CD4-positive, alpha-beta T cell treated with Interferon gamma for 1 hour (primary cell): Measurements from ENCODE around the gene SHB.
A peak's percentile ranks its signal among the peaks of the same experiment; 100 is the strongest.
"Not testable (repeated sequence)": the region's sequence is repeated elsewhere in the genome, so short reads cannot be mapped to it uniquely, and the experiment has no call there.

ENCODE experiments used
- DNase-seq: peaks from one replicate; pipeline ENCODE4 v3.0.0-alpha.2; 2020

The SHB gene

GRCh38 chr9:37966412-37967013 lies 102.5 kb downstream of the SHB start:
- DNase-seq: no peak

DNA sequence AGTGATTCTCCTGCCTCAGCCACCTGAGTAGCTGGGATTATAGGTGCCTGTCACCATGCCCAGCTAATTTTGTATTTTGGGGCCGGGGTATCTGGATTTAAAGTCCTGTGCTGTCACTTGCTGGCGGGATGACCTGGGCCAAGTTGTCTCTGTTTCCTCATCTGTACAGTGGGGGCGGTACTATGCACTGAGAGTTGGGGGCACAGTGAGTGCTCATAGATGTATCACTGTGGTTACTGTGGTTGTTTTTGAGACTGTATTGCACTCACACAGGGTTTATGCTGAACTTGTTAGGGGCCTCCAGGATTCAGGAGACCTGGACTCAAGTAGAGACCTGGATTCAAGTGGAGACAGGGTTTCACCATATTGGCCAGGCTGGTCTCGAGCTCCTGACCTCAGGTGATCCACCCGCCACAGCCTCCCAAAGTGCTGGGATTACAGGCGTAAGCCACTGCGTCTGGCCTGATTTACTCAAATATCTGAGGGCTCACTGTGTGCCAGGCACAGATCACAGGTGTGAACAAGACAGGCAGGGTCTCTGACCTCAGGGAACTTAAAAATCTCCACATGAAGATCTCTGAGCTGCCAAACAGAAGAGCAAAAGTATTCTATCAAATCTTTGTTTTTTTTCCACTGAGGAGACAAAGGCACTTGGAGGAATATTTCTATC lies 103.2 kb downstream of the SHB start:
- not testable (repeated sequence) for DNase-seq

- no peak for DNase-seq
Observed at GRCh38 chr9:37965116-37965515, 103.9 kb downstream of the SHB start.

DNA sequence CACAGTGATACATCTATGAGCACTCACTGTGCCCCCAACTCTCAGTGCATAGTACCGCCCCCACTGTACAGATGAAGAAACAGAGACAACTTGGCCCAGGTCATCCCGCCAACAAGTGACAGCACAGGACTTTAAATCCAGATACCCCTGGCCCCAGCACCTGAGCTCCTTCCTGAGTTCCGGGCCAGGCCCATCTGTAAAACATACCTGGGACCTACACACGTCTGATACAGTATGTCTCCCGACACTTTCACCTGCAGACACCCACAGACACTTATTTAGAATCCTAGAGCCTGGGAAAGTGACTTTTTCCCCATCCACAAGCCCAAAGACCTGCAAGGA lies 104.3 kb downstream of the SHB start:
- no peak for DNase-seq

DNA sequence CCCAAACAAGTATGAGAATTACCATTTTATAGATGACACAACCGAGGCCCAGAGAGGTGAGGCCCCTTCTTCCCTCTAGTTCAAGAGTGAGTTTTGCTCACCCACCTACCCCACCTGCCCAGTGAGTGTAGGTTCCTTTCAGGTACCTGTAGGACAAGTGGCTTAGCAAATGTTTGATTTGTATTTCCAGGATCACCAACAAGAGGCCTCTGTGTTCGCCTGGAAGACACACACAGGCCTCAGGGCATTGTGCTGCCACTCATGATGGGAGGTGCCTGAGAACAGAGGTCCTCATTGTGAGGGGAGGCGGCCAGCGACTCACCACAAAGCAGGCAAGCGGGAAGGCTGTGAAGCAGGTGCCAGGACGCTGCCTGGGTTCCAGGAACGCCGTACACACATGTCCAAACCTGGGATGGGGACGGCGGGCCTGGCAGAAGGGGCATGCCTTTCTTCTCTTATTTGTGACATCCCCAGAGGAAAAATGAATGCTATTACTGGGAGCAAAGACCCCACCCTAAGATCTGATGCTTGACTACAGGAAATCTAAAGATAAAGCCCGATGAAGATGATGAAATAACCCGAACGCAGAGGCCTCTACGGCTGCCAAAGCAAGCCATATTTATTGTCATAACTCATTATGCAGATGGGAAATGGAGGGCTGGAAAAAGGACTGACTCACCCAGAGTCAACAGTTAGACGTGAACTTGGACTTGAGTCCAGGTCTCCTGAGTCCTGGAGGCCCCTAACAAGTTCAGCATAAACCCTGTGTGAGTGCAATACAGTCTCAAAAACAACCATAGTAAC lies 104.9 kb downstream of the SHB start:
- DNase-seq: no peak

DNA sequence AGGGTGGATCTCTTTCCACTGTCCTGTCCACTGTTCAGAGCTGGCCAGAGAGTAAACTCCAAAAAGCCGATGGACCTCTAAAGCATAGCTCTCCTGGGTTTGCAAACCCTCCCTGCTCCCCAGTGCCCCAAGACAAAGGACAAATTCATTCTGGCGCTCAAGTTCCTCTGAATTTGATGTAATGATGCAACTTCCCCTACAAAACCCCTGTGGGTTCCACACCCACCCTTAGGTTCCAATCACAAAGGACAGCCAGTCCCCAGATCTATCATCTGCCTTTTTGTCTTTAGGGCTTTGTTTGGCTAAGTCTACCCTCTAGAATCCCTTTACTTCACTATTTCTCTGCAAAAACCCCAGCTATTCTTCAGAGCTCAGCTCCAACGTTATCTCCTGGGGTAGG lies 107.7 kb downstream of the SHB start:
- no peak for DNase-seq

DNA sequence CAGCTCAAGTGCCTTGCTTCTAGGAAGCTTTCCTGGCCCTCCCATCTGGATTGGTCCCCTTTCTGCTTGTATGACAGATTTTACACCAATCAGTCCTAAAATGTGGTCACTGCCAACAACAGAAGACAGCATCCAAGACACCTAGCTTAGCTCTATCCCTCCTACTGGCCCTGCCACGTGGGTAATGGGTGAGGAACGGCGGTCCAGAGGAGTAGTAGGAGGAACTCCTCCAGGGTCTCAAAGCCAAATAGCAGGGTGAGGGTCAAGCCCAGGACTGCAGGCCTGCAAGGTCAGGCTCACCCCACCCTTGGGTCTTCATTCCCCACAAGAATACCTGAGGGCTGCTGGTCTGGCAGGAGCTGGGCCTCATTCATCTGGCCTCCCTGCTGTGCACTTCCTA lies 108.4 kb downstream of the SHB start:
- DNase-seq: no peak

- DNase-seq: no peak
Observed at GRCh38 chr9:37959976-37960375, 109.1 kb downstream of the SHB start.

DNA sequence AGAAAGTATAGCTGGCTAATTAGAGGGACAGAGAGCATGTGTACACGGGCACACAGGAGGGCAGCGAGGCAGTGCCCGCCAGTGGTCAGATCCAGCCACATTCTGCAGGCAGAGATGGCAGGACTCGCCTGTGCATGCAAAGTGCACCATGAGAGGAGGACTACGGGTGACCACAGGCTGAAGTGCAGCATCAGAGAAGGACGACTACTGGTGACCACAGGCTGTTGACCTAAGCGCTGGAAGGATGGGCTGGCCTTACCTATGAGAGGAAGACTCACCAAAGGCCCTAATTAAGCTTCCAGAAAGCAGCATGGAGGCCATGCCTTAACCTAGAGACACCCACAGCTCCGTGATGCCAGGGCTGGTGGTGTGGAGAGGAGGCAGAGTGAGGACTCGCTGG lies 110.9 kb downstream of the SHB start:
- no peak for DNase-seq

- no peak for DNase-seq
Observed at GRCh38 chr9:37957664-37957953, 111.4 kb downstream of the SHB start.

DNA sequence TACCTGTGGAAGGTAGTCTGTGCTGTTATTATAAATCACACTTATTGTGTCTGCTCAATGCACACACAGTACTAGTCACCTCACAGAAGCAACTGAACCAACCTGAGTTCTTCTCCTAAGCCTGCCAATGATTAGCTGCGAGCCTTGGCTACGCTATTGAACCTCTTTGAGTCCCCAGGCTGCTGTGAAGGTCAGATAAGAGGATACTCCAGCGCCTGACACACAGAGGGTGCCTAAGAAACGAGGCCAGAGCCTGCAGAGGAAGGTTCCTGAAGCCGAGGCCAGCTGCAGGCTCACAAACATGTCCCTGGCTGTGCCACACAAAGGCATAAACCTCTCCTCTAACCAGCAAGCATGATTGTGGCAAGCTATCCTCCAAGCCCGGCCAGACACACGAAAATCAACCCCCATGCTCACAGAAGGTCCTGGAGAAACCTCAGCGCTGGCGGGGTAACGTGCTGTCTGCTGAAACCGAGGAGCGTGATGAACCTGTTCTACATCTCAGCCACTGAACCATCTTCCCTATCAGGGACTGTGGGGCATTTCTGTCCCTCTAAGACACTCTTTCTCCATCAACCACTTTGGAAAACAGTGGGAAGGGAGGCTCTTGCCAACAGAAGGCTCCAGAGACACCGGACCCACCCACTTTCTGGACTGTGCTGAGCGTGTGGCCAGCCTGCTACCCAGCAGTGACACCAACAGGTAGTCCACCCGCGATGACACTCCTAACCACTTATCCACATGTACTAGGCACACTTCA lies 111.9 kb downstream of the SHB start:
- no peak for DNase-seq

GRCh38 chr9:37956423-37956820 lies 112.6 kb downstream of the SHB start:
- DNase-seq: no peak

GRCh38 chr9:37955781-37956422 lies 113.1 kb downstream of the SHB start:
- no peak for DNase-seq

- DNase-seq: no peak
Observed at GRCh38 chr9:37954581-37954981, 114.4 kb downstream of the SHB start.

DNA sequence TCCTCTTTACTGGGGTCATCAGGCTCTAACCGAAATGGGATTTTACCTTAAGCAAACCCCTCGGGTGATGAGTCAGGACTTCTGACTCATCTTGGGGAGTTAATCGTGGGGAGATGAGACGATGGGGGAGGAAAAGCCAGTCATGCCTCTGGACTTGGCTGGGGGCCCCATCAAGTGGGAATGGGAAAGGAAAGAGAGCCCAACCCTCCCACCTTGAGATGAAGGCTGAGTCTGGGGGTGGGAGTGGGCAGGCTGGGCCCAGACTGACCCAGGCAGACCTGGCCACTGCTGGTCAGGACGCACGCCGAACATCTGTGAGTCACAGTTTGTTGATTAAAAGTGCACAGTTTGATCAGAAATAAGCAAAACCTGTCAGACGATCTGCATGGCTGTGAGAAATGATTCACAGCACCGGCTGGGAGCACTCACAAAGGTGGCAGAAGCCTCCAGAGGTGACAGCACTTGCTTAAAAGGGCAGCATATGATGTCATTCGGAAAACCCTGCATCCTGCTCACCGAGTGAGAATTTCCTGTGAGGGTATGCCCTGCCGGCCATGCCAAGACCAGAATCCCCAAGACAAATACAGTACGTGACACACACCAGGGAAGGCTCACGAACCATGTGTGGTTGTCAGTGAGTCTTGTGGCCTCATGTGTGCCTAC lies 115.1 kb downstream of the SHB start:
- DNase-seq: peak; percentile 11

DNA sequence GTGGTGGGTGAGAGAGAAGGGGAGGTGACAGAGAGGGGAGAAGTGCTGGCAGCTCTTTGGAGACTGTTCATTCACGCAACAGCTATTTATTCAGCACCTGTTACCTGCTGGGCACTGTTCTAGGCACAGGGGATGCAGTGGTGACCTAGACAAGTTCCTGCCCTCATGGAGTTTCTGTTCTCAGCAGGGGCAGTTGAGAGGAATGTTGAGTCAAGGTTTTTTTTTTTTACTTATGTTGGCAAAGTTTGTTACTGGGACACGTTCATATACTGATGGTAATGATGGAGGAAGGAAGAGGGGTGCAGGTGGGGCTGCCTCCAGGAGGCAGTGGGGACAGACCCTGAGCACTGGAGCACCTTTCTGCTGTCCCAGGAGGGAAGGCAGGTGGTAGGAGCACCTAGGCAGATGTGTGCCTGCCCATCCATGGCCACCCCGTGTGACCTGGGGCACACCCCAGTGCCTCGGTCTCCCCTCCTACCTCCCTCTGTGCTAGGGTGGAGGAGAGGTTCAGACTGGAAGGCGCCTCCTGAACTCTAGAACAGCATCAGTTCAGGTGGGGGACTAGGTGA lies 115.7 kb downstream of the SHB start:
- no peak for DNase-seq

- DNase-seq: no peak
Observed at GRCh38 chr9:37952731-37953130, 116.3 kb downstream of the SHB start.

DNA sequence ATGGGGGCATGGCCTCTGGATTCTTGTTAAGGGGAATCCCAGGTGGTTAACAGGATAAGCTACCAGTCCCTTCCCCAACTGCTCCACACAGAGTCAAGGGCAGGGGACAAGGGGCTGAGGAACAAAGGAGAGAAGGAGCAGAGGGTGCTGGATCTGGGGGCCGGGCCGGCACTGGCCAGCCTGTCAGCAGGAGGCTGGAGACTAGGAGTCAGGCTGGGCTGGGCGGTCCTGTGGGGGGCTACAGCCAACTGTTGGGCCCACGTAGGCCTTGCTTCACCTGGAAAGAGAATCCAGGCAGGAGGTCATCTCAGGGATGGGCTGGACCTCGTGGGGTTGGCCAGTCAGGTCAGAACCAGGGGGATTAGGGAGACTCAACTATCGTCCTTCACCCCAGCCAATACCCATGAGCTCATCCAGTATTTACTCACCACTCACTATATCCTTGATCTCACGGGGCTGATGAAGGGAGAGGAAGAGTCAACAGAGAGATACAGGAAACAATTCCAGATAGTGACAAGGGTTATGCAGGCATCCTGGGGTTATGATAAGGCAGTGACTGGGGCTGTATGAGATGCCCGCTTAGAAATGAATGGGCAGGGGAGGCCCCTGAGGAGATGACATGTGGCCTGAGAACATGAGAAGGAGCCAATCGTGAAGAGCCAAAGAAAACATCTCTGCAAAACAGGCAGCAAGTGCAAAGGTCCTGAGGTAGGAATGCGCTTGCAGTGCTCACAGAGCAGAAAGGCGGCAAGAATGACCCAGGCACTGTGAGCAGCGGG lies 117.2 kb downstream of the SHB start:
- no peak for DNase-seq

GRCh38 chr9:37950561-37950960 lies 118.5 kb downstream of the SHB start:
- DNase-seq: no peak

DNA sequence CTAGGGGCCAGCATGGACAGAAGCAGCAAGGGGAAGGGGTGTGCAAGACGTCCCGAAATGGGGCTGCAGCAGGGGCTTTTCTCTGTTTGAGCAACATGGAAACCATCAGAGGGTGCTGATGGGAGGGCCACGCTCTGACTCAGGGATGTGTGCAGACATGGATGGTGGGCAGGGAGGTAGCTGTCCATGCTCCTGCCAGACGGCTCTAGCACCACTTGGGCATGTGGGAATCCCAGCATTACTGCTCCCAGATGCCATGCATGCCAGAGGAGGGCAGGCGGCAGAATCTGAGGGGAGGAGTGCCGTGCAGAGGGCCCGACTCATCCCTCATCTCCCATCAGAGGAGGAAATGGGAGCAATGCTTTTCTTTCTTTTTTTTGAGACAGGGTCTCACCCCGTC lies 119.5 kb downstream of the SHB start:
- no peak for DNase-seq

- DNase-seq: no peak
Observed at GRCh38 chr9:37948417-37948980, 120.5 kb downstream of the SHB start.
